ENCODE data around the gene PORCN. TPM values are rescaled to one million over a fixed set of nuclear protein-coding genes. Genes with fewer than 3 reads are reported as not detected.

Gene PORCN
- total and polyA plus RNA-seq, 9 of the 15 experiments (the other 6 are each of a cell fraction or from before 2014, with no cell fraction given), result 0.34 to 5.1 (median 2.8) TPM

DNA sequence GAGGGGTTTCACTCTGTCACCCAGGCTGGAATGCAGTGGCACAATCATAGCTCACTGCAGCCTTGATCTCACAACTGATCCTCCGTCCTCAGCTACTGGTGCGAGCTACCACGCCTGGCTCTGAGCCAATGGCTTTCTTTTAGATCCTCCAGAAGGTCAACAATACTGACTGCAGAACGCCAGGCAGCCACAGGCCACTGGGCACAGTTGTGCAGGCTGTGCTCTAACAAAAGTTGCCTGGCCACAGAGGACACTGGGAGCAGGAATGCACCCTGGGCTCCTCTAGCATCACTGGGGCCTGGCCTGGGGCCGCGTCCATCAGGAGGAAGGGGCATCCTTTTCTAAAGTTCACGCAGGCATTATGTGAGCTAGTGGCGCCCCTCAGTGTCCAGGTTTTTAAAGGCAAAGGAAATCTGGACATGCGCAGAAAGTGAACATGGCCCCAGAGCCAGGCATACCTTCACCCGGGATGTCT, 14.9 kb upstream of the PORCN start:
- ATAC-seq, result peak; percentile 82
- Histone ChIP-seq H2AFZ (ENCODE audit: low read depth, low read length) (no peak overlapping the region), H3K4me1 (replicated peaks in 1 of 2; ENCODE audit: control insufficient read depth in 2 of 2, insufficient read depth in 2 of 2, low read length in 2 of 2) (peaks cover 10 to 16% of the 10 kb centered on the region in 2 experiments; a peak in 4 of 5 replicates), H3K36me3 (ENCODE audit: control insufficient read depth, insufficient read depth, low read length) (no peaks in the 10 kb centered on the region), H3K79me2 (ENCODE audit: control insufficient read depth, insufficient read depth, low read length) (no peaks in the 10 kb centered on the region), H4K20me1 (replicated peaks; ENCODE audit: control insufficient read depth, insufficient read depth, low read length) (no peaks in the 10 kb centered on the region), H3K9me1 (ENCODE audit: control insufficient read depth, insufficient read depth, low read length) (no peaks in the 10 kb centered on the region), H3K27ac (ENCODE audit: extremely low read depth, low read depth, low read length) (no peak overlapping the region), H3K9me3 (replicated peaks; ENCODE audit: control insufficient read depth, insufficient read depth, low read depth, low read length) (no peaks in the 10 kb centered on the region), H3K27me3 (ENCODE audit: control insufficient read depth in 2 of 2, insufficient read depth in 2 of 2, low read length in 2 of 2) (no peaks in the 10 kb centered on the region), H3K4me3 (no peak overlapping the region), H3K4me2 (ENCODE audit: insufficient read depth, low read length) (no peak overlapping the region), H3K9ac (ENCODE audit: insufficient read depth in 1 of 2, low read depth in 2 of 2, low read length in 2 of 2) (no peak overlapping the region)
- ChIA-PET POLR2A (interaction anchor here (0.5 to 1.0 kb wide), 2 partner anchors 9 to 26 kb away, joined by 3 to 4 read pairs; no protein-coding TSS in a partner anchor), CTCF (ENCODE audit: low intra/inter-chr PET ratio) (interaction anchor here (0.6 to 1.2 kb wide), 2 partner anchors 394 to 997 kb away, joined by 3 read pairs; no protein-coding TSS in a partner anchor)
- in situ Hi-C loops (cut with MboI), result loop anchor here (5.0 to 25.0 kb wide), 2 partner anchors 412 to 632 kb away; no protein-coding TSS in a partner anchor
- DNase-seq (ENCODE audit: extremely low read depth in 1 of 4, low spot score in 3 of 4), result peak; percentile 36 to 74 (median 41)
- 31% methylated on average over 10 of the region's 10 CpGs for WGBS (ENCODE audit: insufficient coverage, low coverage, missing lambda C conversion rate)
- intact Hi-C loops (cut with micrococcal nuclease), result loop anchor here (1.0 to 10.0 kb wide), 2 partner anchors 411 to 659 kb away; partner anchors contain the start of gene ZNF81
- BruUV-seq (replicated peaks), result no TSS peak
- peak; percentile 90 for FAIRE-seq
- TF ChIP-seq ZNF232 (CRISPR knock-in tag; IDR thresholded peaks at IDR 0.05), result no peak
- no peak for TF ChIP-seq ZNF212 (CRISPR knock-in tag; IDR thresholded peaks at IDR 0.05)
- no peak for TF ChIP-seq PML (IDR thresholded peaks at IDR 0.05; ENCODE audit: low read length)
- TF ChIP-seq ARID1B (IDR thresholded peaks at IDR 0.05), result no peak
- peak; percentile 32; the same call in 1 of the 2 replicates for TF ChIP-seq SMC3 (conservative IDR thresholded peaks at IDR 0.05; ENCODE audit: insufficient read depth, low read depth, low read length)
- peak; percentile 63; the same call in 1 of the 2 replicates for TF ChIP-seq CTBP1 (IDR thresholded peaks at IDR 0.05; ENCODE audit: borderline replicate concordance)
- TF ChIP-seq NRF1 (conservative IDR thresholded peaks at IDR 0.05 in 1 of 2, IDR thresholded peaks at IDR 0.05 in 1 of 2), result peak; percentile 66 to 71
- TF ChIP-seq, protein P1, sequence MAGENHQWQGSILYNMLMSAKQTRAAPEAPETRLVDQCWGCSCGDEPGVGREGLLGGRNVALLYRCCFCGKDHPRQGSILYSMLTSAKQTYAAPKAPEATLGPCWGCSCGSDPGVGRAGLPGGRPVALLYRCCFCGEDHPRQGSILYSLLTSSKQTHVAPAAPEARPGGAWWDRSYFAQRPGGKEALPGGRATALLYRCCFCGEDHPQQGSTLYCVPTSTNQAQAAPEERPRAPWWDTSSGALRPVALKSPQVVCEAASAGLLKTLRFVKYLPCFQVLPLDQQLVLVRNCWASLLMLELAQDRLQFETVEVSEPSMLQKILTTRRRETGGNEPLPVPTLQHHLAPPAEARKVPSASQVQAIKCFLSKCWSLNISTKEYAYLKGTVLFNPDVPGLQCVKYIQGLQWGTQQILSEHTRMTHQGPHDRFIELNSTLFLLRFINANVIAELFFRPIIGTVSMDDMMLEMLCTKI (IDR thresholded peaks at IDR 0.05; ENCODE audit: partially characterized antibody), result no peak
- TF ChIP-seq NFIC (IDR thresholded peaks at IDR 0.05), result peak; percentile 90
- no peak for TF ChIP-seq KLF16 (IDR thresholded peaks at IDR 0.05)
- TF ChIP-seq, protein P2, sequence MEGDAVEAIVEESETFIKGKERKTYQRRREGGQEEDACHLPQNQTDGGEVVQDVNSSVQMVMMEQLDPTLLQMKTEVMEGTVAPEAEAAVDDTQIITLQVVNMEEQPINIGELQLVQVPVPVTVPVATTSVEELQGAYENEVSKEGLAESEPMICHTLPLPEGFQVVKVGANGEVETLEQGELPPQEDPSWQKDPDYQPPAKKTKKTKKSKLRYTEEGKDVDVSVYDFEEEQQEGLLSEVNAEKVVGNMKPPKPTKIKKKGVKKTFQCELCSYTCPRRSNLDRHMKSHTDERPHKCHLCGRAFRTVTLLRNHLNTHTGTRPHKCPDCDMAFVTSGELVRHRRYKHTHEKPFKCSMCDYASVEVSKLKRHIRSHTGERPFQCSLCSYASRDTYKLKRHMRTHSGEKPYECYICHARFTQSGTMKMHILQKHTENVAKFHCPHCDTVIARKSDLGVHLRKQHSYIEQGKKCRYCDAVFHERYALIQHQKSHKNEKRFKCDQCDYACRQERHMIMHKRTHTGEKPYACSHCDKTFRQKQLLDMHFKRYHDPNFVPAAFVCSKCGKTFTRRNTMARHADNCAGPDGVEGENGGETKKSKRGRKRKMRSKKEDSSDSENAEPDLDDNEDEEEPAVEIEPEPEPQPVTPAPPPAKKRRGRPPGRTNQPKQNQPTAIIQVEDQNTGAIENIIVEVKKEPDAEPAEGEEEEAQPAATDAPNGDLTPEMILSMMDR (IDR thresholded peaks at IDR 0.05 in 2 of 3, conservative IDR thresholded peaks at IDR 0.05 in 1 of 3; ENCODE audit: insufficient read depth in 2 of 3, low read depth in 1 of 3, low read length in 3 of 3), result peak; percentile 65 to 77 (median 67)
